ENCODE results near the gene MZB1.

DNA sequence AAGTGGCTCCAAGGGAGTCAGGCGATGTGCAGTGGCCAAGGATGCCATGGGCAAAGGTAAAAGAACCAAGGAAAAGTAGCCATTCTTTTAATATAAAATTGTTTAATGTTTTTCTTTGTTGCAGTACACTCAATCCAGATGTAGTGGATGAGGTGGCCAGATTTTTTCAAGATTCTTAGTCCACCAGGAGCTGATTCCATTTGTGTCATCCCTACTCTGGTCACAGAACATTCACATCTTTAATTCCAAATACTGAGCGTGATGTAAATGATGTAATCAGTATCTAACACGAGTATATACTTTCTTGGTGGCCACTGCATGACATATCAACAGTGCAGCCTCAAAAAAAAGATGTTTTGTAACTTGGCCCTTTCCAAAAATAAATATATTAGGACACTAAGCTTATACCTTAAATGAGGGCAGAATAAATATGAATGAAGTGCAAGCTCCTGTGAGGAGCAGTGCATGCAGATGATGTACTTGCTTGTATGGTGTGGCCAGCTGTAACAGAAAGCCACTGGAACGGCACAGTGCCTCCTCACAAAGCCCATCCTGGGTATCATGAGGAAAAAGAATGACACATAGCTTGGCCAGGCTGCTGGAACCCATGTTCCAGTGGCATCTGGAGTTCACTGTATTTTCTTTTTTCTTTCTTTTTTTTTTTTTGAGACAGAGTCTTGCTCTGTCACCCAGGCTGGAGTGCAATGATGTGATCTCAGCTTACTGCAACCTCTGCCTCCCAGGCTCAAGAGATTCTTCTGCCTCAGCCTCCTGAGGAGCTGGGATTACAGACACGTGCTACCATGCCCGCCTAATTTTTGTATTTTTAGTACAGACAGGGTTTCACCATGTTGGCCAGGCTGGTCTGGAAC is 20.6 kb upstream of the MZB1 start:
- TF ChIP-seq CTCF (IDR thresholded peaks at IDR 0.05; ENCODE audit: poor library complexity) (no peak), EZH2 (IDR thresholded peaks at IDR 0.05; ENCODE audit: borderline replicate concordance) (no peak)
